NCI-H2029 (cell line): ENCODE measurements around the gene TSHR.
A peak's percentile ranks its signal among the peaks of the same experiment; 100 is the strongest.
"Not testable (repeated sequence)": the region's sequence is repeated elsewhere in the genome, so short reads cannot be mapped to it uniquely, and the experiment has no call there.

Experiments used
- DNase-seq: peaks from one replicate; lab custom pipeline; 2025; lab: John Stamatoyannopoulos, UW

Gene TSHR

GRCh38 chr14:80951491-80951890 is 3.9 kb upstream of the TSHR start:
- no peak for DNase-seq

- not testable (repeated sequence) for DNase-seq
Observed at GRCh38 chr14:80953211-80953610, 2.2 kb upstream of the TSHR start.

DNA sequence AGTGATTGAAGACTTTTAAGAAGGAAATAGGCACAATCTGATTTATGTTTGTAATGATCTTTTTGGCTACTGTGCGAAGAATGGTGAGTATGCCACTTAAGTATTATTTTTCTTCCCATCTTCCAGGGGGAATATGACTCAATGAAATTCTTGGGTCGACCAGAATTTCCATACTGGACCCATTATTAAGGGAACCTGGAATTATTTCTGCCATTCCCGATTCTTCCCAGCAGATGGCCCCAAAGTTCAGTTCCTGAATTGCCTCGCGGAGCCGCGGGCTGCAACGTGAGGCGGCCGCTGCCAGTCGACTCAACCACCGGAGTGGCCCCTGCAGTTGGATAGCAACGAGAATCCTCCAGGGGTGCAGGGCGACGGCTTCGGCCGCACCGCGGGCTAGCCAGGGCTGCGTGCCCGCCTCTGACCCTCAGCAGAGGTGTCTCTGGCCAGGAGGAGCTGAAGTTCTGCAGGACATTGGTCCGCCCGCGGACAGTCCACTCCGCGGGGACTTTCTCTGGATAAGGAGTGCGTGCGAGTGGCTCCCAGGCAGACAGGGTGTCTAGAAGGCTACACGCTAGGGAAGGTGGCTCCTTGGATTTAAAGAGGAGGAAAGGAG is 628 bp upstream of the TSHR start:
- DNase-seq = peak; percentile 48

DNA sequence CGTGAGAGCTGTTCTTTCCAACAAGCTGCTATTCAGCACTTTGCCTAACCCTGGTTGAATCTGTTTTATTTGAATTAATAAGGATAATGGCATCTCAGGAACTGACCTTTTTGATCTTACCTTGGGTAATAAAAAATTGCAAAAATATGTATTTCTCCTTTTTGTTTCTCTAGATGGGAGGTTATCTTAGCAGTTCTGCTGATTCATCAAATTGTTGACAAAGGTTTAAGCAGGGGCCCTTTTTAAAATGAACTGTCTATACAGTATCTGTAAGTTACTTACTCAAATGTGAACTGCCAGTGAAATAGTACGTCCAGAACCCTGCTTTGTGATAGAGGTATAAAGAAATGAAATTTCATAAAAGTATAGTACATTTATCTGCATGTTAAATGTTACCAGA is 681 bp downstream of the TSHR start:
- DNase-seq = no peak

DNA sequence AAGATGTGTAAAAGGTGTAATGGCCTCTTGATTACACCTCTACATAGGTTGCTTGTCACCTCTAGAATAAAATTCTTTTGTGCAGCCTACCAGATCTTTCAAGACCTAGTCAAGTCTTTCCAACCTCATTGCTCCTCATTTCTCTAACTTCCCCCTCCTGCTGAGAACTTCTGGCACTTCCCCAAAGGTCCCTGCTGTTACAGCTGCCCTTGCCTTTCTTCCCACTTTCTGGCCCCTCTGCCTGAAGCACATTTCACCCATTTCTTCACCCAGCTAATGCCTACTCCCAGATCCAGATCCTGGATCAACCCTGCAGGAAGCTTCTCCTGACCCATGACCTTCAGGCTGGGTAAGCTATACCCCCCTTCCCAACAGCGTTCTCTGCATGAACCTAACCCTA is 1.5 kb downstream of the TSHR start:
- DNase-seq = no peak

GRCh38 chr14:80957613-80958012 is 2.2 kb downstream of the TSHR start:
- DNase-seq = no peak

DNA sequence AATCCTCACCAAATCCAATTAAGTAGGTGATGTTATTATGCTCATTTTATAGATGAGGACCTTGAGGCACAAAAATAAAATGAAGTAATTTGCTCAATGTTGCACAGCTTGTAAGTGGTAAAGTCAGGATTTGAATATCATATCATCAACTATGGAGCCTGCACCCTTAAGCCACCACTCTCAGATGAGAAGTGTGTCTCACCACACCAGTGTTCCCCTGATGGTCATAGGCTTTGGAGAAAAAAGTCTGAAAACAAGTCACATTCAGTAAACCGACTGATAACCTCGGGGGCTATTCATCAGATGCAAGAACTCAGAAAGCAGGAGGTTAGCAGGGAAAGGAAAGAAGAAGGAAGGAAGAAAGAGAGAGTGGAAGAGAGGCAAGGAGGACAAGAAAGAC is 2.8 kb downstream of the TSHR start:
- DNase-seq = no peak

GRCh38 chr14:80958939-80959338 is 3.5 kb downstream of the TSHR start:
- DNase-seq = no peak

- peak; percentile 14 for DNase-seq
Observed at GRCh38 chr14:80959496-80959895, 4.1 kb downstream of the TSHR start.

GRCh38 chr14:80965037-80965436 is 9.6 kb downstream of the TSHR start:
- no peak for DNase-seq

DNA sequence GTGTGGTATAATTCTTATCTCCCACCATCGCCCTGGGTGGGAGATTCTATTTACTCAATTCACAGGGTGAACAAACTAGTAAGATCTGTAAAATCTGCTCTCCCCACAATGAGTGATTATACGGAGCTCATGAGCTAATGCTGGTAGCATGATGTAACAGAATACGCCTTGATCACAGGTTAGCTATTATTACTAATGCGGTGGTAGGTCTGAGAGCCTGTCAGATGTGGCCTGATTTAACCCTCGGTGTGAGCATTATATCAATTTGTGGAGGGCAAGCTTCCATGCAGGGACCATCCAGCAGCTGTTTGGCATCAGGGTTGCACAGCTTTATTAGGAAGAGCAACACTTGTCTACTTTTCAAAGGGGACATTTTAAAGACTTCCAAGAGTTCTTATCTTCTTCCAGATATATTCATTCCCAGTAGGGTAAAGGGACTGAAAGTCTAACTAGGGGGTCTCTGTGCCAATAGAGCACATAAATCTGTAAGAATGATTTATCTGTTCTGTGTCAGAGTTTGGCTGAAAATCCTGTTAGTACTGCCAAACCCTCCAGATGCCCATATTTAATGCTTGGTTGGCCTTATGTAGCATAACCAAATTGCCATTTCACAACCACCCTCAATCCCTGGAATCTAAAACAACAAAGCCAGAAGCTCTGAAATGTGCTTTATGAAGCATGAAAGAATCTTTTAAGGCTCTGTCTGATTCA is 18.7 kb downstream of the TSHR start:
- DNase-seq = no peak

- DNase-seq = no peak
Observed at GRCh38 chr14:80974679-80975078, 19.3 kb downstream of the TSHR start.

GRCh38 chr14:80977221-80977620 is 21.8 kb downstream of the TSHR start:
- DNase-seq = no peak

- no peak for DNase-seq
Observed at GRCh38 chr14:80978403-80978802, 23.0 kb downstream of the TSHR start.

DNA sequence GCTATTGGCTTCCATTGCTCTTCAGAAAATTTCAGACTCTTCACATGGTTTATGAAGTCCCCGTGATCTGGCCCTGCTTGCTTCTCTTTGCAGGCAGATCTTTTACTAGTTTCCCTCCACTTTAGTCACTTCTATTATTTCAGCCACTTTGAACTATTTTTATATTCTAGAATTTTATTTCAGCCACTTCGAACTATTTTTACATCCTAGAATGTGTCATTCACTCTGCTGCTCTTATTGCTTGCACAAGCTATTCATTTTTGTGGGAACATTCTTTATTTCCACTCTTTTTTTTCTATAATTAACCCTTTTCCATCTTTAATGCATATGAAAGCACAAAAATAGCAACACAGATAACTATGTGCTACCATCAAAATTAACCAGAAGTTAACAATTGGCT is 24.5 kb downstream of the TSHR start:
- no peak for DNase-seq

GRCh38 chr14:80981156-80981555 is 25.7 kb downstream of the TSHR start:
- no peak for DNase-seq

DNA sequence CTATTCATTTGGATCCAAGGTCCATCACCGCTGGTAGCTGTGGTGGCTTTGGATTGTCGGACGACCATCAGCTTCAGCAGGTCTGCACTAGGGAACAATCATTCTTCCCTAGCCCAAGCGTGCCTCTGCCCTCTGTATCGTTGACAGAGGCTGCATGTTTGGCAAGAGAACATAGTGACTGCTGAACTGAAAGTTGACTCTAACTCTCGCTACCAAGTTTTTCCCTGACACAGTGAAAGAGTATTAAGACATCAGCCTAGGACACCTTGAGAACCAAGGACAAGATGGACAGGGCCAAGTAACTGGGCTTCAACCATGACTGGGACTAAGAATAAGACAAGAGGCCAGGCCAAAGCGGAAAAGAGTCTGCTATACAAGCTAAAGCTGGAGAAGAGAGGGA is 26.3 kb downstream of the TSHR start:
- no peak for DNase-seq

- DNase-seq = no peak
Observed at GRCh38 chr14:80982711-80983110, 27.3 kb downstream of the TSHR start.

DNA sequence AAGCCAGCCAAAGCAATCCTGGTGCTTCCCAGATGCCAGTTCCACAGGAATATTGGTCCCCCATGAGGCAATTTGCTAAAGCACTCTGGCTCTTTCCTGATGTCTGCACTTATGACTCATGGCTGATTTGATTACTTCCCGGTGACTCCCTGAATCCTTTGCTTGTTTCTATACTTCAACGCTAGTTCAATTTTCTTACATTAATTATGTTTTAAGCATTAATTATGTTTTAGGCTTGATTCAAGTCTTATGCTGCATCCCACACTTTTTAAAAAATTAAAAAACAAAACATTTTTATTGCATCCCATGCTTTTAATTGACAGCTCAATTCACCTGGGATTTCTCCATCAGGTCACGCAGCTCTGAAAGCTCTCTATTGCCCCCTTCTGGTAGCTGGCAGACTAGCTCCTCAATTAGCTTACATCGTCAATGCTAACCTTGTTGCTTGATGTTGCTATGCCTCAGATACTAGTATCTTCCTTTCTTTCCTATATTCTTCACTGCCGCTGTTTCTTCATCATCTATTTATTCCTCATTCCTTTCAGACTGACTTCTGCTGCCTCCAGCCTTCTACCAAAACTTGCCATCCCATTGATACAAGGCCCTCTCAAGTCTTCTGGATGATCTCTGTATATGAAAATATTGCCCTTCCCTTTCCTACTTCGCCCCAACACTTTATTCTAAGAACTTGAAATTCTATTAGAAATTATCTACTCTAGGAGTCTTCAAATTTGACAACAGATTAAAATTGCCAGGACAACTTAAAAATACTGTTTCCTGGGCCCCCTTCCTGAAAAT is 32.0 kb downstream of the TSHR start:
- peak; percentile 20 for DNase-seq

GRCh38 chr14:80988192-80988591 is 32.8 kb downstream of the TSHR start:
- no peak for DNase-seq

DNA sequence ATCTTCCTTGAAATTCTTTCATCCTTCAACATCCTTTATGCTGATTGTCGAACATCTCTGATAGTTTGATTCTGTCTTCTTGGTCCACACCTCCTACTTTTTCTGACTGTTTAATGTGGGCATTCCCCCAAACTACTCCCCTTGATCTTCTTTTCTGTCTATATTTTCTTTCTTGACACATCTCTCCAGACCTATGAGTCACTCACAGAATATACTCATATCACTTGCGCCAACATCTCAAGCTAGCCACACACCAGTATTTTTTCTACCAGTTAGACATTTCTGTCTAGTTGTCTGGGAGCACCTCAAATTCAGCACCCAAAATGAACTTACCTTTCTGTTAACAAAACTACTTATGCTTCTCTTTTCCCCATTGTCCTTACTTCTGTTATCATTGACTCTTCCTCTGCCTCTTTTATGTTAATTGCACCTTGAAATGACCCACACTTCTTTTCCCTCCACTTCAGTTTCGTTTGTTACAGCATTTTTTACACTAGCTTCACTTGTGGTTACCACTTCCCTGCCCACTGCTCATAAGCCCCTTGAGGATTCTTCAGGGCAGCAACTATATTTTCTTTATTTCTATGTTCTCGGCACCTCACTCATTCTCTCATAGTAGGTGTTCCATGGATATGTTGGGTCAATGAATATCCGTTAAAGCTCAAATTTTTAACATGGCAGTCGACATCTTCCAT is 33.5 kb downstream of the TSHR start:
- no peak for DNase-seq

DNA sequence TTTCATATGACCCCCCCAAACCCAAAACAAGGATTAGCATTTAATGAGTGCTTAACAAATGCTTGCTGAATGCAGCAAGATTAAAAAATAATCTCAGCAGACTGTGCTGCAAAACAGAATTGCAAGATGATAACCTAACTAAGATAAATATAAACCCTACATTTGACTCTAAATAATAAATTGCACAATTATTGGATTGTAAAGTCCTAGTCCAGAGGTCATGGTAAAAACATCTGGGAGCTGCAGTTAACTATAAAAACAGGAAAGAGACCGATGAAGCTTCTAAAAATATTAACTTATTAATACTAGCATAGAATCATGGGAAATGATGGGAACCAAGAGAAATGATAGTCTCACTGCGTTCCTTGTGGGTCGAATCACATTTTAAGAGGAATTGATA is 37.2 kb downstream of the TSHR start:
- no peak for DNase-seq
